ENCODE data around the gene MCOLN1. TPM values are rescaled to one million over a fixed set of nuclear protein-coding genes. Genes with fewer than 3 reads are reported as not detected.

Gene MCOLN1
- total and polyA plus RNA-seq, 9 of the 15 experiments (the other 6 are each of a cell fraction or from before 2014, with no cell fraction given), result 0.25 to 15.4 (median 7.1) TPM

- Histone ChIP-seq H3K79me2 (ENCODE audit: control insufficient read depth, insufficient read depth, low read length) (no peaks in the 10 kb centered on the region), H3K9me1 (ENCODE audit: control insufficient read depth, insufficient read depth, low read length) (no peaks in the 10 kb centered on the region), H4K20me1 (replicated peaks; ENCODE audit: control insufficient read depth, insufficient read depth, low read length) (no peaks in the 10 kb centered on the region), H3K4me1 (replicated peaks in 1 of 2; ENCODE audit: control insufficient read depth in 2 of 2, insufficient read depth in 2 of 2, low read length in 2 of 2) (peaks cover 10 to 49% of the 10 kb centered on the region in 2 experiments), H3K9ac (ENCODE audit: insufficient read depth in 1 of 2, low read depth in 2 of 2, low read length in 2 of 2) (peak overlapping the region in 1 of 2 experiments; percentile 7; a peak in 1 of 4 replicates), H3K4me3 (no peak overlapping the region), H3K27me3 (ENCODE audit: control insufficient read depth in 2 of 2, insufficient read depth in 2 of 2, low read length in 2 of 2) (no peaks in the 10 kb centered on the region), H3K27ac (ENCODE audit: extremely low read depth, low read depth, low read length) (no peak overlapping the region), H3K9me3 (replicated peaks; ENCODE audit: control insufficient read depth, insufficient read depth, low read depth, low read length) (no peaks in the 10 kb centered on the region), H2AFZ (ENCODE audit: low read depth, low read length) (no peak overlapping the region), H3K4me2 (ENCODE audit: insufficient read depth, low read length) (no peak overlapping the region), H3K36me3 (ENCODE audit: control insufficient read depth, insufficient read depth, low read length) (no peaks in the 10 kb centered on the region)
- DNase-seq (ENCODE audit: extremely low read depth in 1 of 4, low spot score in 3 of 4) (no peak), FAIRE-seq (no peak), ATAC-seq (no peak)
- 37% methylated on average over 10 of the region's 10 CpGs for WGBS (ENCODE audit: insufficient coverage, low coverage, missing lambda C conversion rate)
- no TSS peak for BruUV-seq (replicated peaks)
- TF ChIP-seq ZNF121 (CRISPR knock-in tag; conservative IDR thresholded peaks at IDR 0.05) (peak; percentile 99), PCBP2 (IDR thresholded peaks at IDR 0.05; ENCODE audit: low read depth, low read length, poor library complexity, severe bottlenecking) (no peak), KDM1A (IDR thresholded peaks at IDR 0.05) (peak in 1 of 2 experiments; percentile 19; a peak in 1 of 4 replicates)
- ChIA-PET CTCF (ENCODE audit: low intra/inter-chr PET ratio) (no interaction called here), POLR2A (no interaction called here)
- intact Hi-C loops (cut with micrococcal nuclease), result no loop called here
- in situ Hi-C loops (cut with MboI), result no loop called here
Measured at GRCh38 chr19:7477758-7478157, 44.7 kb upstream of the MCOLN1 start.

GRCh38 chr19:7478173-7478842 is 44.1 kb upstream of the MCOLN1 start:
- in situ Hi-C loops (cut with MboI), result no loop called here
- intact Hi-C loops (cut with micrococcal nuclease), result no loop called here
- Histone ChIP-seq H3K36me3 (ENCODE audit: control insufficient read depth, insufficient read depth, low read length) (no peaks in the 10 kb centered on the region), H4K20me1 (replicated peaks; ENCODE audit: control insufficient read depth, insufficient read depth, low read length) (no peaks in the 10 kb centered on the region), H3K9ac (ENCODE audit: insufficient read depth in 1 of 2, low read depth in 2 of 2, low read length in 2 of 2) (peak overlapping the region in 1 of 2 experiments; percentile 7; a peak in 1 of 4 replicates), H3K4me1 (replicated peaks in 1 of 2; ENCODE audit: control insufficient read depth in 2 of 2, insufficient read depth in 2 of 2, low read length in 2 of 2) (peaks cover 13 to 55% of the 10 kb centered on the region in 2 experiments), H3K27ac (ENCODE audit: extremely low read depth, low read depth, low read length) (no peak overlapping the region), H3K4me2 (ENCODE audit: insufficient read depth, low read length) (no peak overlapping the region), H2AFZ (ENCODE audit: low read depth, low read length) (no peak overlapping the region), H3K9me3 (replicated peaks; ENCODE audit: control insufficient read depth, insufficient read depth, low read depth, low read length) (no peaks in the 10 kb centered on the region), H3K9me1 (ENCODE audit: control insufficient read depth, insufficient read depth, low read length) (no peaks in the 10 kb centered on the region), H3K4me3 (no peak overlapping the region), H3K27me3 (ENCODE audit: control insufficient read depth in 2 of 2, insufficient read depth in 2 of 2, low read length in 2 of 2) (no peaks in the 10 kb centered on the region), H3K79me2 (ENCODE audit: control insufficient read depth, insufficient read depth, low read length) (no peaks in the 10 kb centered on the region)
- ChIA-PET POLR2A (no interaction called here), CTCF (ENCODE audit: low intra/inter-chr PET ratio) (no interaction called here)
- no peak for ATAC-seq
- WGBS (ENCODE audit: insufficient coverage, low coverage, missing lambda C conversion rate), result 62% methylated on average over 18 of the region's 26 CpGs
- no peak for FAIRE-seq
- no TSS peak for BruUV-seq (replicated peaks)
- DNase-seq (ENCODE audit: extremely low read depth in 1 of 4, low spot score in 3 of 4), result no peak
- TF ChIP-seq CTBP1 (IDR thresholded peaks at IDR 0.05; ENCODE audit: borderline replicate concordance) (no peak), SRSF9 (IDR thresholded peaks at IDR 0.05; ENCODE audit: borderline replicate concordance, low read depth, low read length) (no peak), PYGO2 (tag; IDR thresholded peaks at IDR 0.05) (no peak), RBM22 (IDR thresholded peaks at IDR 0.05; ENCODE audit: low read depth, low read length, poor library complexity, severe bottlenecking) (peak; percentile 58), LCOR (CRISPR knock-in tag; IDR thresholded peaks at IDR 0.05) (no peak), ETV1 (tag; conservative IDR thresholded peaks at IDR 0.05; ENCODE audit: low read depth) (no peak), FOXJ2 (tag; IDR thresholded peaks at IDR 0.05) (no peak), ZNF124 (CRISPR knock-in tag; IDR thresholded peaks at IDR 0.05) (no peak), POLR2AphosphoS2 (IDR thresholded peaks at IDR 0.05; ENCODE audit: low read length) (no peak), POLR2G (IDR thresholded peaks at IDR 0.05; ENCODE audit: low read depth, low read length) (peak; percentile 59), GABPA (tag; conservative IDR thresholded peaks at IDR 0.05; ENCODE audit: low read depth) (no peak), GATAD2B (IDR thresholded peaks at IDR 0.05; ENCODE audit: borderline replicate concordance) (no peak)

Data from K562 (cell line).